CD4-positive, alpha-beta T cell (primary cell): ENCODE results near the gene REEP1. TPM values are rescaled to one million over a fixed set of nuclear protein-coding genes. Genes with fewer than 3 reads are reported as not detected.

Experiments used
- ATAC-seq: fragments of 200-7000 bp; cut with Tn5 transposase; one replicate; pipeline ENCODE4 v1.10.0; 2022; ENCODE audit warnings: mild to moderate bottlenecking; ENCODE audit not compliant: poor library complexity
- CTCF ChIA-PET: fragments of 350-600 bp; sonication (Branson Sonifier 250); formaldehyde crosslinking; loops from one replicate; lab custom pipeline; 2021; ENCODE audit warnings: antibody characterized with exemption, inconsistent platforms; lab: Charles Lee
- POLR2A ChIA-PET: fragments of 350-600 bp; sonication (Branson Sonifier 250); formaldehyde crosslinking; loops from one replicate; lab custom pipeline; 2021; ENCODE audit warnings: antibody characterized with exemption, inconsistent platforms; lab: Charles Lee
- DNase-seq, 14 experiments: peaks; one replicate each; pipeline ENCODE4 v3.0.0-alpha.2; 2013 to 2020; ENCODE audit warnings: mixed read lengths in 2 of 14
- H3K27ac ChIP-seq, 2 donors: one replicate each; pipeline versions ENCODE4 v1.5.1 to v1.7.0; 2013; ENCODE audit warnings: low read length in 2 of 2, low read depth in 1 of 2, mild to moderate bottlenecking in 1 of 2
- H3K27me3 ChIP-seq, 2 experiments: 1 replicate in 1 of 2; 2 replicates in 1 of 2; pipeline versions ENCODE4 v1.6.1 to v1.7.0; 2013; ENCODE audit warnings: low read length in 2 of 2, control low read depth in 1 of 2, mild to moderate bottlenecking in 1 of 2, moderate library complexity in 1 of 2; ENCODE audit not compliant: insufficient read depth in 2 of 2, control insufficient read depth in 1 of 2
- H3K36me3 ChIP-seq: one replicate; pipeline ENCODE4 v1.6.1; 2013; ENCODE audit warnings: low read length, control low read depth; ENCODE audit not compliant: insufficient read depth
- H3K4me1 ChIP-seq: one replicate; pipeline ENCODE4 v1.6.1; 2013; ENCODE audit warnings: low read length, control low read depth; ENCODE audit not compliant: insufficient read depth
- H3K4me3 ChIP-seq: one replicate; pipeline ENCODE4 v1.5.1; 2013; ENCODE audit warnings: mild to moderate bottlenecking, low read length, moderate library complexity
- H3K9me3 ChIP-seq, 2 experiments: 1 replicate in 1 of 2; 2 replicates in 1 of 2; pipeline versions ENCODE4 v1.6.1 to v1.7.0; 2013; ENCODE audit warnings: low read length in 2 of 2, mild to moderate bottlenecking in 2 of 2, control low read depth in 1 of 2, moderate library complexity in 1 of 2; ENCODE audit not compliant: control insufficient read depth in 1 of 2, insufficient read depth in 1 of 2
- H3K27ac Mint-ChIP-seq: one replicate; pipeline ENCODE4 v1.8.0; 2020; ENCODE audit warnings: mixed read lengths
- H3K27me3 Mint-ChIP-seq: one replicate; pipeline ENCODE4 v1.8.0; 2021; ENCODE audit warnings: mixed read lengths
- H3K36me3 Mint-ChIP-seq: one replicate; pipeline ENCODE4 v1.8.0; 2021; ENCODE audit warnings: low read depth, mixed read lengths
- H3K4me1 Mint-ChIP-seq: one replicate; pipeline ENCODE4 v1.8.0; 2021; ENCODE audit warnings: low read depth, mixed read lengths
- H3K4me3 Mint-ChIP-seq: one replicate; pipeline ENCODE4 v1.8.0; 2020; ENCODE audit warnings: mild to moderate bottlenecking, mixed read lengths
- H3K9me3 Mint-ChIP-seq: one replicate; pipeline ENCODE4 v1.8.0; 2020; ENCODE audit warnings: mixed read lengths
- CTCF ChIP-seq: fragments of 200-600 bp; IDR thresholded peaks from one replicate; pipeline ENCODE4 v1.8.0; 2022; ENCODE audit warnings: antibody characterized with exemption, mild to moderate bottlenecking
- intact Hi-C, 2 experiments: fragments of 100-400 bp; cut with DNase I in 1 of 2; cut with micrococcal nuclease in 1 of 2; formaldehyde crosslinking; loops; one replicate each; pipeline versions ENCODE4 v1.15.1 to v1.9.0; 2023 to 2025; cut with DNase I, micrococcal nuclease
- total RNA-seq, 174 experiments: library from RNA in 2 of 174; stranded (reverse) in 2 of 174; gene quantifications; one replicate each; pipeline ENCODE4 v1.2.3 and lab custom pipeline; 2021 to 2026

REEP1 gene
- total RNA-seq, 2 experiments from 2014 or later, result not detected

GRCh38 chr2:86234563-86235131, 102.8 kb downstream of the REEP1 start:
- Mint-ChIP-seq H3K27ac (no peak overlapping the region), H3K4me3 (no peak overlapping the region)

GRCh38 chr2:86233436-86233835, 104.0 kb downstream of the REEP1 start:
- no peaks in the 10 kb centered on the region for H3K9me3 Mint-ChIP-seq
- Histone ChIP-seq H3K27me3 (no peaks in the 10 kb centered on the region), H3K9me3 (no peaks in the 10 kb centered on the region), H3K4me1 (peaks cover 3% of the 10 kb centered on the region), H3K27ac (no peak overlapping the region), H3K4me3 (no peak overlapping the region), H3K36me3 (no peaks in the 10 kb centered on the region)
- no peak for TF ChIP-seq CTCF
- intact Hi-C loops, result no loop called here
- no peak overlapping the region for H3K27ac Mint-ChIP-seq
- ATAC-seq, result no peak
- CTCF ChIA-PET, result no interaction called here
- H3K4me1 Mint-ChIP-seq, result peaks cover 4% of the 10 kb centered on the region
- POLR2A ChIA-PET, result no interaction called here
- DNase-seq, result no peak
- H3K36me3 Mint-ChIP-seq, result no peaks in the 10 kb centered on the region
- no peak overlapping the region for H3K4me3 Mint-ChIP-seq
- H3K27me3 Mint-ChIP-seq, result no peaks in the 10 kb centered on the region

More at GRCh38 chr2:86234563-86235131, 102.8 kb downstream of the REEP1 start:
- ChIA-PET CTCF (no interaction called here), POLR2A (no interaction called here)
- no peak for TF ChIP-seq CTCF
- H3K36me3 ChIP-seq, result no peaks in the 10 kb centered on the region
- Mint-ChIP-seq H3K4me1 (peaks cover 12% of the 10 kb centered on the region), H3K36me3 (no peaks in the 10 kb centered on the region), H3K9me3 (no peaks in the 10 kb centered on the region), H3K27me3 (no peaks in the 10 kb centered on the region)
- ATAC-seq (no peak), DNase-seq (no peak)
- H3K27me3 ChIP-seq, result no peaks in the 10 kb centered on the region
- no peak overlapping the region for H3K4me3 ChIP-seq
- peaks cover 7% of the 10 kb centered on the region for H3K4me1 ChIP-seq
- intact Hi-C loops, result no loop called here
- H3K9me3 ChIP-seq, result no peaks in the 10 kb centered on the region
- H3K27ac ChIP-seq, result no peak overlapping the region

DNA sequence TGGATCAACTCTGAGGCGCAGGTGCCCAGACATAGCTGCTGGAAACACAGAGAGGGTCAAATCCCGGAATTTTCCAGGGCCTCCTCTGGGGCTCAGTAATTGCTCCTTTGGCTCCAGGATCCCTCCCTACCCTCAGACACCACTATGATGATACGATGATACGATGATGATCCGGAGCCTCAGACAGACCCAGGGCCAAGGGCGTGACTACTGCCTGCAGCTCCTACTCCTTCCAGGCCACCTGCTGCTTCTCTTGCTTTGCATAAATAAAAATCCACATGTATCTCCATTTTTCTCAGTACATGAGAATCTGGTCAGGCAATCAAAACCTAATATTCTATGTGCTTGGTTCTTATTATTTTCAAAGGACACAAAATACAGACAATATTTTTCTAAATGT, 104.5 kb downstream of the REEP1 start:
- DNase-seq (no peak), ATAC-seq (no peak)
- Histone ChIP-seq H3K9me3 (no peaks in the 10 kb centered on the region), H3K4me3 (no peak overlapping the region), H3K4me1 (no peaks in the 10 kb centered on the region), H3K27me3 (no peaks in the 10 kb centered on the region), H3K36me3 (no peaks in the 10 kb centered on the region), H3K27ac (no peak overlapping the region)
- Mint-ChIP-seq H3K4me1 (no peaks in the 10 kb centered on the region), H3K4me3 (no peak overlapping the region), H3K9me3 (no peaks in the 10 kb centered on the region), H3K36me3 (no peaks in the 10 kb centered on the region), H3K27ac (no peak overlapping the region), H3K27me3 (no peaks in the 10 kb centered on the region)
- no peak for TF ChIP-seq CTCF
- ChIA-PET CTCF (no interaction called here), POLR2A (no interaction called here)
- intact Hi-C loops, result no loop called here
